Measurements from ENCODE around the gene AMN.

- TF ChIP-seq EZH2 (IDR thresholded peaks at IDR 0.05; ENCODE audit: borderline replicate concordance, low read depth, low read length, severe bottlenecking) = no peak
- no peak for TF ChIP-seq CTCF (IDR thresholded peaks at IDR 0.05; ENCODE audit: borderline replicate concordance, extremely low read depth, low read length, poor library complexity, severe bottlenecking)
These were observed 57.9 kb downstream of the AMN start for GRCh38 chr14:102980409-102980810.

Measured in DND-41 (cell line).